Stimulated activated memory B cell treated with anti-CD40 and anti-IgM and Interleukin-4, amounts not matched to agents 10 μg/mL and 1 μg/mL and 100 μg/mL, for 72 hours (primary cell): ENCODE data around the gene THRB.

ENCODE experiments used
- ATAC-seq: fragments of 150-1000 bp; cut with Tn5 transposase; 2 replicates; pipeline ENCODE4 v1.10.0; 2021
- H3K27ac Mint-ChIP-seq: one replicate; pipeline ENCODE4 v1.8.0; 2022; ENCODE audit warnings: mild to moderate bottlenecking, mixed read lengths
- H3K27me3 Mint-ChIP-seq: one replicate; pipeline ENCODE4 v1.8.0; 2022; ENCODE audit warnings: mixed read lengths
- H3K36me3 Mint-ChIP-seq: one replicate; pipeline ENCODE4 v1.8.0; 2022; ENCODE audit warnings: mixed read lengths
- H3K4me1 Mint-ChIP-seq: one replicate; pipeline ENCODE4 v1.8.0; 2022; ENCODE audit warnings: mixed read lengths
- H3K4me3 Mint-ChIP-seq: one replicate; pipeline ENCODE4 v1.8.0; 2022; ENCODE audit warnings: mild to moderate bottlenecking, moderate library complexity, mixed read lengths
- H3K9me3 Mint-ChIP-seq: one replicate; pipeline ENCODE4 v1.8.0; 2022; ENCODE audit warnings: mixed read lengths

Gene THRB

DNA sequence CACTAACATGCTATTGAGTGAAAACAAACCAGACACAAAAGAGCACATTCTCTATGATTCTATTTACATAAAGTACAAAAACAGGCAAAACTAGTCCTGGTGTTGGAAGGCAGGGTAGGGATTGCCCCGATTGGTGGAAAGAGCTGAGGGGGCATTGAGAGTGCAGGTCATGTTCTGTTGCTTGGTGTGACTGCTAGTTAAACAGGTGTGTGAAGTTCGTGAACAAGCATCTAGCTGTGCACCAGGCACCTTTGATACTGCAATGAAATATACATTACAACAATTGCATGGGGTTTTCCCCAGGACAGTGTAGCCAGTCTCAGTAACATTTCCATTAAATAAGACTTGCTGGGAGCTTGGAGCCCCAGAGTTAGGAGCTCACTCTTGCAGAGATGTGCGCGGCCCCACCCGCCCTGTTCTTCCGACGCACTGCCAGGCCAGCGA, 26.3 kb upstream of the THRB start:
- H3K4me1 Mint-ChIP-seq = peaks cover 30% of the 10 kb centered on the region
- peak overlapping the region; percentile 51 for H3K4me3 Mint-ChIP-seq
- no peaks in the 10 kb centered on the region for H3K9me3 Mint-ChIP-seq
- peak; percentile 3 for ATAC-seq
- H3K36me3 Mint-ChIP-seq = no peaks in the 10 kb centered on the region
- H3K27me3 Mint-ChIP-seq = peaks cover 41% of the 10 kb centered on the region
- no peak overlapping the region for H3K27ac Mint-ChIP-seq

DNA sequence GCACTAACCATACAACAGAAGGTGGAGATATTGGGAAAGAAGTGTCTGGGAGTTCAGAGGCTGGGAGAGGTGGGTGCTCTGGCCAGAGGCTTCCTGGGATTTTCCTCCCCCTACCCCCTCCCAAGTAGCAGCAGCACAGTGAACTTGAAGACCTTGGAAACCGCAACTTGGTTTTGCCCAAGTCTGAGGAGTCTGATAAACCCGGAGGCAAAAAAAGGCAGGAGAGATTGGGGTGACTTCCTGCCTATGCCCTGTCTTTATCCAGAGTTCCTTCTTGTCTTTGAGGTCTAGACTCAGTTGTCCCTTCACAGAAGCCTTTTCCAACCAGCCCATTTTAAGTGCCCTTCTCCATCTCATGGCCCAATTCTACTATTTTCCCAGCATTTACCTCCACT, 25.4 kb upstream of the THRB start:
- Mint-ChIP-seq H3K27ac (no peak overlapping the region), H3K4me3 (no peak overlapping the region), H3K9me3 (no peaks in the 10 kb centered on the region), H3K27me3 (peaks cover 41% of the 10 kb centered on the region), H3K36me3 (no peaks in the 10 kb centered on the region), H3K4me1 (peaks cover 30% of the 10 kb centered on the region)
- ATAC-seq = no peak

DNA sequence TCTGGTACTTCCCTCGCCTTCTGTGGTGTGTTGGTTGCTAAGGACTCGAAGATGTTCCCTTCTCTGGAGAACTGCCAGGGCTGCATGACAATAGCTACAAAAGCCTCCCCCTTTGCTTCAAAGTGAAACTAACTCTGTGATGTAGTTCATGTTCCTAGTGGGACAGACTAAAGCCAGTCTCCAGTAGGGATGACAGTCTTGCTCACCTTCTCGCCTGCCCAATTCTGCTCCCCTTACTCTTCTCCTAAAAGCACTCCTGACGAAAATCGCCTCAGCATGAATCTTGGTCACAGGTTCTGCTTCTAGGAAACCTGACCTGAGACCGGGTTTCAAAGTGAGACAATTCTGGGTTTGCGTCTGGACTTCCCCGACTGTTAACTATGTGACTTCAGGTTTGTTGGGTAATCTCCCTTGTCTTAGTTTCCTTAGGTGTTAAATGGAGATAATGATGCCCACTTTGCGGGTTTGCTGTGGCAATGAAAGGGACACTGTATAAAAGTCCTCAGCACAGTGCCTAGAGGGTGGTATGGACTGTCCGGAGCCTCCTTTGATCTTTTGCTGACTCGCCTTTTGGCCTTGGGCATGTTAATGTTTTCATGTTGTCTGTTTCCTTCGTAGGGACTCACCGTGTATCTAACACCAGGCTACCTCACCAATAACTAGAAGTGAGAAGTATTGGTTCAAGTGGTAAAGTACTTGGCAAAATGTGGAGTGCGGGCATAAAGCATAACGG, 24.9 kb upstream of the THRB start:
- Mint-ChIP-seq H3K27ac (peak overlapping the region; percentile 61), H3K4me3 (peak overlapping the region; percentile 61), H3K36me3 (no peaks in the 10 kb centered on the region), H3K9me3 (no peaks in the 10 kb centered on the region), H3K27me3 (peaks cover 41% of the 10 kb centered on the region), H3K4me1 (peaks cover 30% of the 10 kb centered on the region)
- peak; percentile 68 for ATAC-seq

DNA sequence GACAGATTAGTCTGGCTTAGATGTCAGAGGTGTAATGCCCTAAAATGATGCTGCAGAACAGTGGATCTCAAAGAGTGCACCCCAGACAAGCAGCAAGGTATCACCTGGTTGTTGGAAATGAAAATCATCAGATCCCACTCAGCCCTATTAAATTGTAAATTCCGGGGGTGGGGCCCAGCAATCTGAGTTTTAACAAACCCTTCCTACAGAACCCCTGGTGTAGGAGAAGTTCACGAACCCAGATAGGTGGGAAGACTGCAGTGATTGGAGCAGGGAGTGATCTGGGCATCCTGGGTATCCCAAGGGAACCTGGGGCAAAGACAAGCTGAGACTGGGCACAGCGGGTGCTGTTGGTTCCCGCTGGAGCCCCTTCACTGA, 24.3 kb upstream of the THRB start:
- H3K27me3 Mint-ChIP-seq = peaks cover 41% of the 10 kb centered on the region
- ATAC-seq = no peak
- H3K4me3 Mint-ChIP-seq = peak overlapping the region; percentile 61
- H3K36me3 Mint-ChIP-seq = no peaks in the 10 kb centered on the region
- H3K9me3 Mint-ChIP-seq = no peaks in the 10 kb centered on the region
- H3K4me1 Mint-ChIP-seq = peaks cover 30% of the 10 kb centered on the region
- peak overlapping the region; percentile 61 for H3K27ac Mint-ChIP-seq

DNA sequence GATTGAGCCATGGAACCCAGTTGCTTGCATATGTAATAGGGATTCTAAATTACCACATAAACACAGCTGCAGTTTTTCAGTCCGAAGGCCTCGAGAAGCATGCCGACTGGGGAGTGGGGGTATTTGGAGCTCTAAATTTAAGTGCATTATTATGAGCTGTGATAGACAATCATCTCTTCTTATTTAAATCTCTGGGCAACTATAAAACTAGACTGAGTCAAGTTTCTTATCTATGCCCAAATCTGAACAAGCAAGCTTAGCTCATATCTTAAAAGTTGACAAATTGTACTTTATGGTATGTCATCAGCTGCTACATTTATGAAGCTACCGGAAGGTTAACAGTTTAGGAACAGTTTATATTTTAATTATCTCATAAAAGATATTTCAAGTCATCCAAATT, 19.5 kb upstream of the THRB start:
- no peak overlapping the region for H3K27ac Mint-ChIP-seq
- no peak overlapping the region for H3K4me3 Mint-ChIP-seq
- peaks cover 2% of the 10 kb centered on the region for H3K4me1 Mint-ChIP-seq
- H3K36me3 Mint-ChIP-seq = no peaks in the 10 kb centered on the region
- peaks cover 3% of the 10 kb centered on the region for H3K9me3 Mint-ChIP-seq
- peaks cover 11% of the 10 kb centered on the region for H3K27me3 Mint-ChIP-seq
- no peak for ATAC-seq

DNA sequence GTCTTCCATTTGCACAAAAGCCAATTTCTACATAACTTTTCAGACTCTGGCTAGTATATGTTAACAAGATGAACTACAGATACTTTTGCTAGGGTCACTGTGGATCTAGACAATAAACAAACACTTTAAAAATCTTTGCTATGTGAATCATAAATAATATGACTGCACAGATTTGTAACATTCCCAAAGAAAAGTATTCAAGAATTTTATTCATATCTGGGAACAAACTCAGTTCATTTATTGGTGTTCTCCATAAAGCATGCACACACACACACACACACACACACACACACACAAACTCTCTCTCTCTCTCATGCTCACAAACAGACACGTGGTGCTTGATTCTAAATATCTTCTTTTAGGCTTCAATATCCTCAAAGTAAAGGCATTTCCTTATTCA, 18.8 kb upstream of the THRB start:
- ATAC-seq = no peak
- Mint-ChIP-seq H3K36me3 (no peaks in the 10 kb centered on the region), H3K27me3 (peaks cover 4% of the 10 kb centered on the region), H3K27ac (no peak overlapping the region), H3K4me3 (no peak overlapping the region), H3K9me3 (peaks cover 3% of the 10 kb centered on the region), H3K4me1 (no peaks in the 10 kb centered on the region)

DNA sequence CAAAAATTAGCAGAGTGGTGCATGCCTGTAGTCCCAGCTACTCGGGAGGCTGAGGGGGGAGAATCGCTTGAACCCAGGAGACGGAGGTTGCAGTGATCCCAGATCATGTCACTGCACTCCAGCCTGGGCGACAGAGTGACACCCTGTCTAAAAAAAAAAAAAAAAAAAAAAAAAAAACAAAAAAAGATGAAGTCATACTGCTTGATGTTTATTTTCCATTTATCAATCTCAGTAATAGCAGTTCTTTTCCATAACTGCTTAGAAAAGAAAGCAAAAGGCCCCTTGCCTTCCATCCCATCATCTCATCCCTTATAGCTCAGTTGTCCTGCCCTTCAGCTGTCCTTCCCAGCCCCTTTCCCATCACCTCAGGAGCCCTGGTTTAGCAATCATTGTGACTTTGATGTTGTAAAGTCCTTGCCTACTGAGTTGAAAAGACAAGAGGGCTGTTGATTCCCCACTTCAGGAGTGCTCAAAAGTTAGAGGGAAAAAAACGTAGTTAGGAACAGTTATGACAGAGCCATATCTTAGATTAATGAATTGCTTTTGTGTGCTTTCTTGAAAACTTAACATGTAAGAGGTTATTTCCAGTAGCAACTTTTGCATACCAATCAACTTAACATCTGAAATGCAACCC, 18.0 kb upstream of the THRB start:
- ATAC-seq = no peak
- Mint-ChIP-seq H3K27ac (no peak overlapping the region), H3K36me3 (no peaks in the 10 kb centered on the region), H3K9me3 (peaks cover 3% of the 10 kb centered on the region), H3K4me3 (no peak overlapping the region), H3K4me1 (peaks cover 6% of the 10 kb centered on the region), H3K27me3 (no peaks in the 10 kb centered on the region)

DNA sequence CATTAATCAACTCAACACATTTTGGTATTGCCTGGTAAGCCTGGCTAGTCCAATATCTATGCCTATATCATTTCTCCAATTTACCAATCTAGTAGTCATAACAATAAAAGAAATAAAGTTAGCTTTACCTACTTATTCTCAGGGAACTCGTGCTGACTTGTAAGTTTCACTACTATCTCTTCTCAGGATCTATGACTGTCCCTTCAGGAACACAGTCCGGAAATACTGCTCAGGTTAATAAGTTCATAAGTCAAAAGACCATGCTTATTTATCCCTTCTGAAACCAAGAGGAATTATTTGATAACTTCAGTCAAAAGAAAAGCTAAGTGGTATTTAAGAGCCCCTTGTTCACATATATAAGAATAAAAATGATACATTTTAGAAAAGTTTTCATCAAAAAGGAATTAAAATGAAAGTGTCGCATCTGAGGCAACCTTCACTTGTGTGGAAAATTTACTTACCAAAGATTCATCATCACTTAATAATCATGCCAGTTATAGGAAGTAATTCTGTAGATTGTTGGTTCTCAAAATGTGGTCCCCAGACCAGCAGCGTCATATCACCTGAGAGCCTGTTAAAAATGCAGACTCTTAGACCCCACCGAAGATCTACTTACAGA, 15.5 kb upstream of the THRB start:
- no peak overlapping the region for H3K4me3 Mint-ChIP-seq
- H3K4me1 Mint-ChIP-seq = peaks cover 16% of the 10 kb centered on the region
- no peaks in the 10 kb centered on the region for H3K36me3 Mint-ChIP-seq
- peaks cover 3% of the 10 kb centered on the region for H3K9me3 Mint-ChIP-seq
- H3K27ac Mint-ChIP-seq = no peak overlapping the region
- ATAC-seq = no peak
- H3K27me3 Mint-ChIP-seq = no peaks in the 10 kb centered on the region

DNA sequence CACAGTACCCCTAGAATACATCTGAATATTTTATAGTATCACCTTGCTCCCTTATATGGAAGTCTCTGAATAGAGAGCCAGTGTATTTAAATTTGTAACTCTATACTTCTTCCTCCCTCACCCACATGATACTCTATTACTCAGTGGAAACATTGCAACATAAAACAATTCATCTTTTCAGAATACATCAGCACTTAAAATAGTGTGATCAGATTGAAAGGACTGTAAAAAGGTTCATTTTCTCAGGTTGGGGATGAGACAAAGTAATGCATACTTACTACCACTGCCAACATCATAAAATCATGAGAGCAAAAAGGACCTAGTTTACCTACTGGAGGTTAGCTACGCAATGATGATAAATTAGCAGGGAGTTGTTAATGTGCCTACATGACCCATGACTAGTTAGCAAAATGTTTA, 13.8 kb upstream of the THRB start:
- Mint-ChIP-seq H3K9me3 (peaks cover 3% of the 10 kb centered on the region), H3K4me3 (no peak overlapping the region), H3K4me1 (peaks cover 22% of the 10 kb centered on the region), H3K27me3 (no peaks in the 10 kb centered on the region), H3K27ac (no peak overlapping the region), H3K36me3 (no peaks in the 10 kb centered on the region)
- no peak for ATAC-seq

DNA sequence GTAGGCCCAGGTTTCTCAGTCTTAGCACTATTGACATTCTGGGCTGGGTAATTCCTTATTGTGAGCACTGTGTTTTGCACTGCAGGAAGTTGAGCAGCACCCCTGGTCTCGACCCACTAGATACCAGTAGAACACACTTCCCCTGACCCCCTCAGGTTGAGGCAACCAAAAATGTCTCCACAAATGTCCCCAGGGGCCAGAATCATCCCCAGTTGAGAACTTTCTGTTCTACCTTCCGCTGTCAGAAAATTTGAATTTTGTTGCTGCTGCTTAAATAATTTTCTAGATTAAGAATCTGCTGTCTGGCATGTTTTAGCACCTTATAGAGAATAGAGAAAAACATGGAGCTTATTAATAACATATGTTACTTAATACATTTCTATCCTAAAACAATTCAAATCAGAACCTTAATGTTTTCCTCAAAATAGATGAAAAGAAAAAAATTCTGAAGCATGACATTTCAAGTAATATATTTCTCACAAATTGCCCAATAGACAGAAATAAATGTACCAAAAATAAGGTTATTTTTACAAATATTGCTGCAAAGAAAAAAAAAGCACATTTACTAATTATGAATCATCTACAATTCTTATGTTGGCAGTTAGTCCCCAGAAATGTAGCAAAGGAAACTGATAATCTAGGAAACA, 13.2 kb upstream of the THRB start:
- Mint-ChIP-seq H3K9me3 (peaks cover 3% of the 10 kb centered on the region), H3K27ac (no peak overlapping the region), H3K36me3 (no peaks in the 10 kb centered on the region), H3K4me3 (no peak overlapping the region), H3K4me1 (peaks cover 27% of the 10 kb centered on the region), H3K27me3 (no peaks in the 10 kb centered on the region)
- ATAC-seq = peak; percentile 64

DNA sequence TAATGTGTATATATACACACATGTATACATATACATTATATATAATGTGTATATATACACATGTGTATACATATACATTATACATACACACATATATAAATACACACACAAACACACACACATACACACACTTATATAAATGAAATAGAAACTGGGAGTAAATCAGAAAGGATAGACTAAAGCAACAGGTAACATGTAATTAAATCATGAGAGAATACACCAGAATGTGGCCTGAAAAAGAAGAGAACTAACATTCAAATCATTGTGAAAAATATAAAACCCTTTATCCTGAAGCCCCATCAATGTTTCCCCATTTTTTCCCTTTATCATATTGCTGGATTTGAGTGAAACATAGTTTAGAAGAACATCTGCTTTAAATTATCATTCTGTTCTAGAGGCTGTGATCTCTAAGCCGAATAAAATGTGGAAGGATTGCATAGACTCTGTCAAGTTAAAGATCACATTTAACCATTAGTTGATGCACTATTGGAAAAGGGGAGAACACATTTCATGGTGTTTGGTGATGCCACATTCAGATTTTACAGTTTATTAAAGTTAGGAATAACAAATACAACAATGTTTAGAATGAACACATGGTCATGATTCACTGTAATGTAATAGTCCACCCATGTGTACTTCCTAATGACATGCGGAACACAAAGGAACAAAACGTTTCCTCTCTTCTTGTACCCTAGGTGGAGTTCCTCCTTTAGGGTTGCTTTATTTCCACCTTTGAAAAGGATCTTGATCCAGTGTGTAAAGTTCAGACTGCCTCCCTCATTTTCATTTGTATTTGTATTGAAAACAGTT, 12.5 kb upstream of the THRB start:
- H3K4me3 Mint-ChIP-seq = no peak overlapping the region
- H3K27me3 Mint-ChIP-seq = no peaks in the 10 kb centered on the region
- no peaks in the 10 kb centered on the region for H3K36me3 Mint-ChIP-seq
- no peak overlapping the region for H3K27ac Mint-ChIP-seq
- peaks cover 30% of the 10 kb centered on the region for H3K4me1 Mint-ChIP-seq
- ATAC-seq = peak; percentile 25
- peaks cover 3% of the 10 kb centered on the region for H3K9me3 Mint-ChIP-seq

DNA sequence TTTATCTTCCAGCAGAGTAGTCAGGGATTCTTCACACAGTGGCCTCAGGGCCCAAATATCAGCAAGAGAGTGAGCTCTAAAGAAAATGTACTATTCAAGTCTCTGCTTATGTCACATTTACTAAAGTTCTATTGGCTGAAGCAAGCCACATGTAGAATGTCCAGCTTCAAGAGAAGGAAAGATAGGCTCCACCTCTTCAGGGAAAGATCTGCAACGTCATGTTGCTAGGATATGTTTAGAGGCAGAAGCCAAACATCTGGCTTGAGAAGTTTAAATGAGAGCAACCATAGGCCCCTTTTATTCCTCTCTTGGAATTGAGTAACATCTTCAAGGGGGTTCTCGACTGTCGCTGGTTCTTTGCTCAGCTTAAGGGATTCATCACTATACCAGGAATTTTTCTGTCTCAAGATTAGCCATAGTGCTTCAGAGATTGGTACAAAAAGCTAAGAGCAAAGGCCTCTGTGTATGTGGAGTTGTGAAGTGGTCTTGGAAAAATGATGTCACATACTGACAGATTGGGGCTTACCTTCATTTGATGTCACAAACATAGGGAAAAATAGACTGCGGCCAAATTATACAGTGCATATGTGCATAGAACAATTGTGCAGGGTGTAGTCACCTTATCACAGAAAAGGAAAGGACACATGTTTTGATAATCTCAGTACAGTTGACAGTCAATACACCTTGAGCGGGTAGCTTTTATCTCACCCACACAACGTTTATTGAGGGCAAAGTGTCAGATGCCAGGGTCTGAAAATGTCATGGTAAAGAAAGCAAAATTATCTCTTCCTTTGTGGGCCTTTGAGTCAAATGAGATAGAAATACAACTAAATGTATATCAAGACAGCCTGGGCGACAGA, 11.3 kb upstream of the THRB start:
- peaks cover 1% of the 10 kb centered on the region for H3K9me3 Mint-ChIP-seq
- H3K36me3 Mint-ChIP-seq = no peaks in the 10 kb centered on the region
- no peak overlapping the region for H3K27ac Mint-ChIP-seq
- H3K4me1 Mint-ChIP-seq = peaks cover 30% of the 10 kb centered on the region
- ATAC-seq = no peak
- no peaks in the 10 kb centered on the region for H3K27me3 Mint-ChIP-seq
- no peak overlapping the region for H3K4me3 Mint-ChIP-seq

DNA sequence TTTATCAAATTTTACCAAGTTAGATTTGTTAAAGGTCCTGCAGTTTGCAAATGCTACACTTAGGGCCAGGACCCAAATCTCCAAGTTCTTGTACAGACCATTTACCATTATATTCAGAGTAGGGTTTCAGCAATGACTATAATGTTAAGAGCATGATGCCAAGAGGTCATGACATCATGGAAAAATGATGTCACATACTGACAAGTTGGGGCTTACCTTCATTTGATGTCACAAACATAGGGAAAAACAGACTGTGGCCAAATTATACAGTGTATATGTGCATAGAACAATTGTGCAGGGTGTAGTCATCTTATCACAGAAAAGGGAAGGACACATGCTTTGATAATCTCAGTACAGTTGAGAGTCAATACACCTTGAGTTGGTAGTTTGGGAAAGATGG, 10.1 kb upstream of the THRB start:
- H3K27me3 Mint-ChIP-seq = no peaks in the 10 kb centered on the region
- no peak overlapping the region for H3K27ac Mint-ChIP-seq
- H3K36me3 Mint-ChIP-seq = no peaks in the 10 kb centered on the region
- no peak for ATAC-seq
- peaks cover 30% of the 10 kb centered on the region for H3K4me1 Mint-ChIP-seq
- no peak overlapping the region for H3K4me3 Mint-ChIP-seq
- no peaks in the 10 kb centered on the region for H3K9me3 Mint-ChIP-seq

DNA sequence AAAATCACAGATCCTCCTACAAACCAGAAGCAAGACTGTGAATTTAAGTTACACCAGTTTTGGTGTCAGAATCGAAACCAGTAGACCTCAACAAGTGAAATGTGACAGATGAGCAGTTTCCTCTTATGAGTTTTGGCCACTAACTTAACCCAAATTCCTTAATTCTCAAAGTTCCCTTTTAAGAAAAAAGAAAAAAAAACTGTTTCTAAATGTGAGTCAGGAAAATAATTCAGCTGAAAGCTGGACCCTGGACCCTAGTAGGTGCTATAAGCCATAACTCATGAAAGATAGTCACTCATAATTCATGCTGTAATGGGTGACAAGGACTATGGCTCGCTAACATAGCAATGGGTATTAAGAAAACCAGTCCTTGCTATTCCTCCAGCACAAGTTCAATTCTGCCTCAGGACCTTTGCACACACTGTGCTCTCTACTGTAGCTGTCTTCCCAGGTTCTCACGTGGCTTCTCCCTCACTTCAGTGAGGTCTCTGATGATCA, 9.0 kb upstream of the THRB start:
- Mint-ChIP-seq H3K27me3 (no peaks in the 10 kb centered on the region), H3K36me3 (no peaks in the 10 kb centered on the region), H3K4me3 (no peak overlapping the region), H3K9me3 (no peaks in the 10 kb centered on the region), H3K27ac (no peak overlapping the region), H3K4me1 (peaks cover 30% of the 10 kb centered on the region)
- peak; percentile 76 for ATAC-seq
